ENCODE data around the gene XRCC1. TPM values are rescaled to one million over a fixed set of nuclear protein-coding genes. Genes with fewer than 3 reads are reported as not detected.
A peak's percentile ranks its signal among the peaks of the same experiment; 100 is the strongest.

Gene XRCC1
- total and polyA plus RNA-seq, 10 of the 15 experiments (the other 5 are each of a cell fraction or from before 2014, with no cell fraction given): 2.0 to 51.1 (median 33.7) TPM

GRCh38 chr19:43598445-43599240 lies 23.3 kb upstream of the XRCC1 start:
- DNase-seq (ENCODE audit: low read depth, low spot score) (no peak), ATAC-seq (no peak), FAIRE-seq (no peak)
- H4K20me1 ChIP-seq (ENCODE audit: control insufficient read depth, insufficient read depth): no peaks in the 10 kb centered on the region
- H3K27ac ChIP-seq (ENCODE audit: control insufficient read depth, insufficient read depth): no peak overlapping the region
- 98% methylated on average over 17 of the region's 19 CpGs for WGBS (ENCODE audit: insufficient coverage, insufficient replicate concordance, low lambda C conversion rate, missing lambda C conversion rate)
- peaks cover 7% of the 10 kb centered on the region; the same call in 1 of the 2 replicates for H3K4me1 ChIP-seq (ENCODE audit: control insufficient read depth, insufficient read depth, low read length)
- no TSS peak for BruUV-seq (replicated peaks)
- H2AFZ ChIP-seq (ENCODE audit: control insufficient read depth, low read depth, low read length): no peak overlapping the region
- intact Hi-C loops (cut with micrococcal nuclease; ENCODE audit: unreplicated experiment) (no loop called here), in situ Hi-C loops (cut with MboI) (no loop called here)
- CTCF ChIA-PET: interaction anchor here (0.6 to 6.6 kb wide), 3 partner anchors 17 to 211 kb away, joined by 3 to 169 read pairs (median 7); no protein-coding TSS in a partner anchor
- POLR2A ChIA-PET: interaction anchor here (1.1 kb wide), 1 partner anchor 23 kb away, joined by 3 read pairs; the partner anchor contains the start of gene XRCC1
- H3K36me3 ChIP-seq (ENCODE audit: control insufficient read depth in 2 of 2, insufficient read depth in 2 of 2, low read length in 1 of 2): peaks cover 6 to 23% of the 10 kb centered on the region in 2 experiments; a peak in 3 of 4 replicates
- H3K27me3 ChIP-seq (replicated peaks in 1 of 2; ENCODE audit: control insufficient read depth in 2 of 2, insufficient read depth in 2 of 2, low read length in 1 of 2): no peaks in the 10 kb centered on the region
- RAD21 ChIA-PET (ENCODE audit: unreplicated experiment): interaction anchor here (1.8 kb wide), 1 partner anchor 211 kb away, joined by 4 read pairs; no protein-coding TSS in a partner anchor
- SMC1A ChIA-PET (ENCODE audit: uncharacterized antibody, unreplicated experiment): no interaction called here
- H3K79me2 ChIP-seq (ENCODE audit: control insufficient read depth, insufficient read depth, low read length): peaks cover 37% of the 10 kb centered on the region
- H3K4me3 ChIP-seq: 0 out of 2 replicates have a peak overlapping the region, but pooled peaks have one; percentile 80
- no peak overlapping the region; the same call in 1 of the 2 replicates for H3K9ac ChIP-seq (ENCODE audit: control insufficient read depth, insufficient read depth, low read length)
- peak overlapping the region; percentile 86 for H3K4me2 ChIP-seq (ENCODE audit: control insufficient read depth, insufficient read depth)
- no peaks in the 10 kb centered on the region for H3K9me3 ChIP-seq (replicated peaks; ENCODE audit: control insufficient read depth, insufficient read depth, low read length)
- TF ChIP-seq CTCF (IDR thresholded peaks at IDR 0.05 in 2 of 3, conservative IDR thresholded peaks at IDR 0.05 in 1 of 3; ENCODE audit: control insufficient read depth in 2 of 3, extremely low read depth in 1 of 3, insufficient read depth in 1 of 3, low read depth in 3 of 3, low read length in 3 of 3) (no peak), BCL11A (IDR thresholded peaks at IDR 0.05; ENCODE audit: low read depth, low read length) (no peak), IRF4 (IDR thresholded peaks at IDR 0.05; ENCODE audit: low read depth, low read length) (no peak), ZNF207 (IDR thresholded peaks at IDR 0.05; ENCODE audit: borderline replicate concordance) (no peak), RELA (IDR thresholded peaks at IDR 0.05; ENCODE audit: borderline replicate concordance, partially characterized antibody) (no peak), KAT2A (conservative IDR thresholded peaks at IDR 0.05; ENCODE audit: control insufficient read depth, low read depth, low read length) (no peak), E2F8 (IDR thresholded peaks at IDR 0.05; ENCODE audit: low read depth, partially characterized antibody) (no peak), NBN (IDR thresholded peaks at IDR 0.05) (no peak), BCLAF1 (IDR thresholded peaks at IDR 0.05) (no peak), ZNF274 (IDR thresholded peaks at IDR 0.05; ENCODE audit: insufficient read depth, insufficient read length) (no peak), NR2C2 (IDR thresholded peaks at IDR 0.05; ENCODE audit: borderline replicate concordance, control insufficient read depth, insufficient read length, low read depth) (no peak), NFYA (IDR thresholded peaks at IDR 0.05; ENCODE audit: borderline replicate concordance, low read depth, low read length) (no peak), TCF7 (IDR thresholded peaks at IDR 0.05; ENCODE audit: borderline replicate concordance) (no peak), WRNIP1 (IDR thresholded peaks at IDR 0.05; ENCODE audit: borderline replicate concordance, low read depth, low read length) (no peak), PML (IDR thresholded peaks at IDR 0.05; ENCODE audit: low read length) (no peak), TARDBP (IDR thresholded peaks at IDR 0.05; ENCODE audit: borderline replicate concordance) (no peak), CBX5 (IDR thresholded peaks at IDR 0.05; ENCODE audit: low read depth) (no peak)

Measured in GM12878 (cell line).